Measurements from ENCODE around the gene TSSK3. TPM values are rescaled to one million over a fixed set of nuclear protein-coding genes. Genes with fewer than 3 reads are reported as not detected.

The TSSK3 gene
- total RNA-seq, 1 experiment from 2014 or later, result 1.6 TPM

GRCh38 chr1:32334274-32334861 is 28.0 kb upstream of the TSSK3 start:
- H3K9ac ChIP-seq (ENCODE audit: low read length), result peak overlapping the region; percentile 78
- no peaks in the 10 kb centered on the region for H3K9me2 ChIP-seq (ENCODE audit: insufficient read depth)
- ATAC-seq, result no peak
- H3K36me3 ChIP-seq (ENCODE audit: control insufficient read depth in 1 of 2, insufficient read depth in 2 of 2, low read length in 2 of 2), result peaks cover 6 to 35% of the 10 kb centered on the region in 2 experiments; a peak in 3 of 4 replicates
- peak overlapping the region; percentile 61 to 77 for H3K4me3 ChIP-seq (replicated peaks in 1 of 2; ENCODE audit: low read depth in 1 of 2, low read length in 2 of 2)
- peak overlapping the region; percentile 93 for H3K4me2 ChIP-seq (ENCODE audit: low read length)
- H4K20me1 ChIP-seq (ENCODE audit: insufficient read depth), result no peaks in the 10 kb centered on the region
- POLR2A ChIA-PET, result interaction anchor here (0.7 kb wide), 2 partner anchors 9 to 17 kb away, joined by 3 read pairs; no protein-coding TSS in a partner anchor
- TF ChIP-seq EZH2phosphoT487 (IDR thresholded peaks at IDR 0.05; ENCODE audit: borderline replicate concordance), result no peak
- no peak for TF ChIP-seq ZNF274 (IDR thresholded peaks at IDR 0.05; ENCODE audit: low read depth, low read length)
- TF ChIP-seq EGR1 (IDR thresholded peaks at IDR 0.05; ENCODE audit: low read depth), result no peak
- peak; percentile 33; the same call in 1 of the 2 replicates for TF ChIP-seq POLR2AphosphoS5 (IDR thresholded peaks at IDR 0.05; ENCODE audit: low read depth, low read length)
- no peak for TF ChIP-seq CTCF (IDR thresholded peaks at IDR 0.05 in 2 of 3, conservative IDR thresholded peaks at IDR 0.05 in 1 of 3; ENCODE audit: borderline replicate concordance in 1 of 3, insufficient read depth in 1 of 3, low read depth in 2 of 3, low read length in 2 of 3)
- TF ChIP-seq POLR2A (IDR thresholded peaks at IDR 0.05; ENCODE audit: borderline replicate concordance, extremely low read depth, insufficient read depth, insufficient read length), result no peak
- no peak for TF ChIP-seq ATF3 (IDR thresholded peaks at IDR 0.05)
- CTCF ChIA-PET, result no interaction called here
- no peaks in the 10 kb centered on the region for H3K9me3 ChIP-seq (ENCODE audit: control insufficient read depth in 1 of 2, insufficient read depth in 1 of 2, low read depth in 1 of 2, low read length in 2 of 2)
- H3K79me2 ChIP-seq (ENCODE audit: insufficient read depth, low read length), result peaks cover 24% of the 10 kb centered on the region
- H3K27ac ChIP-seq (ENCODE audit: low read depth, low read length), result peak overlapping the region; percentile 70; the same call in 1 of the 2 replicates
- RAD21 ChIA-PET (ENCODE audit: low non-redundant PET in 1 of 2, low total read pairs in 2 of 2, uncharacterized antibody in 2 of 2, unreplicated experiment in 2 of 2), result no interaction called here
- intact Hi-C loops (cut with micrococcal nuclease), result no loop called here
- no peak overlapping the region for H2AFZ ChIP-seq (ENCODE audit: low read depth, low read length, poor library complexity, severe bottlenecking)
- DNase-seq (ENCODE audit: low read depth, low spot score), result no peak
- no TSS peak for BruUV-seq (replicated peaks)
- H3K27me3 ChIP-seq (ENCODE audit: insufficient read depth, low read length), result no peaks in the 10 kb centered on the region
- H3K4me1 ChIP-seq (ENCODE audit: control insufficient read depth in 1 of 2, insufficient read depth in 2 of 2, low read length in 2 of 2), result peaks cover 22 to 62% of the 10 kb centered on the region in 2 experiments

Measured in HCT116 (cell line).